GM15510 (cell line): ENCODE results near the gene SLC5A2.

ENCODE experiments used
- POLR2A ChIP-seq: IDR thresholded peaks from 3 replicates; pipeline ENCODE4 v1.6.1; 2011; ENCODE audit warnings: borderline replicate concordance; ENCODE audit not compliant: insufficient read length; ENCODE audit errors: extremely low read depth

The SLC5A2 gene

DNA sequence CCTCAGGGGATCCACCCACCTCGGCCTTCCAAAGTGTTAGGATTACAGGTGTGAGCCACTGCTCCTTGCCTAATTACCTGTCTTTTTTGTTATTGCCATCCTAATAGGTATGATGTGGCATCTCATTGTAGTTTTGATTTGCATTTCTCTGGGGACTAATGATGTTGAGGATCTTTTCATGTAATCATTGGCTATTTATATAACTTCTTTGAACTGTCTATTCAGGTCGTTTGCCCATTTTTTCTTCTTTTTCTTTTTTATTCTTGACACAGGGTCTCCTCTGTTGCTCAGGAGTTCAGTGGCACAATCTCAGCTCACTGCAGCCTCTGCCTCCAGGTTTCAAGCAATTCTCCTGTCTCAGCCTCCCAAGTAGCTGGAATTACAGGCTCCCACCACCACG, 12.3 kb upstream of the SLC5A2 start:
- no peak for TF ChIP-seq POLR2A

- TF ChIP-seq POLR2A = no peak
Measured at GRCh38 chr16:31471241-31471874, 11.6 kb upstream of the SLC5A2 start.

DNA sequence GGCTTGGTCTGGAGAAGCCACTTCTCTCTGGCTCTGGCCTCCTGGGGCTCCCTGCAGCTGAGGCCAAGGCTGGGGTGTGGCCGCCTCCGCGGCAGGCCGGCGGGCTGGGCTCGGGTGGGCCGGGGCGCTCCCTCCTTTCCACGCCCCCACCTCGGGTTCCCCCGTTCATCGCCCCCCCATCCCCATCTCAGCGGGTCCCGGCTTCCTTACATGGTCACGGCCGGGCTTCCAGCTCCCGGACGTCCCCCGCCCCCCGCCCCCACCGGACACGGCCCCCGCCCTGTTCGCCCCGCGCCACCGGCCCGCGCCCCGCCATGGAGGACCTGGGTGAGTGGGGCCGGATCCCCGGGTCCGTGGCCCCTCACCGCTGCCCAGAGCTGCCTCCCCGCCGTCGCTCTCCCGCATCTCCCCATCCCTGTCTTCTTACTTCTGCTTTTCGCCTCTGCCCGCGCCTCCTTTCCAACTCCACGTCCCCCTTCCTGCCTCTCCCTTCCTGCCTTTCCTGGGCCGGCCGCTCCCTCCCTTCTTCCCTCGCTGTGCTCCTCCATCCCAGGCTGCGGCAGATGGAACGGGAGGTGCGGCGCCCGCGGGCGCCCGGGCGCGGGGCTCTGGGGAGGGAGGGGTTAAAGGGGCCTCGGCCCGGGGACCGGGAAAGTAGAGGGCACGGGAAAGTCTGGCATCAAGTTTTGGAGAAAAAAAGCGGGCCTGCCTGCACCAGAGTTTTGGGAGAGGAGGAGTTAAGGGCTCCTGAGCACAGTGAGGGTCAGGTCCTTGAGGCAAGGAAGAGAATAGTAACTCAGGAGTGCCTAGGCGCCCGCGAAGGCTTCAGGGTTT, 10.8 kb upstream of the SLC5A2 start, which contains the start of gene TGFB1I1:
TSS of gene TGFB1I1 (plus strand) at position 278 of the 834 bp plus-strand sequence. CDS start at position 315, 37 bp downstream.
- TF ChIP-seq POLR2A = no peak

DNA sequence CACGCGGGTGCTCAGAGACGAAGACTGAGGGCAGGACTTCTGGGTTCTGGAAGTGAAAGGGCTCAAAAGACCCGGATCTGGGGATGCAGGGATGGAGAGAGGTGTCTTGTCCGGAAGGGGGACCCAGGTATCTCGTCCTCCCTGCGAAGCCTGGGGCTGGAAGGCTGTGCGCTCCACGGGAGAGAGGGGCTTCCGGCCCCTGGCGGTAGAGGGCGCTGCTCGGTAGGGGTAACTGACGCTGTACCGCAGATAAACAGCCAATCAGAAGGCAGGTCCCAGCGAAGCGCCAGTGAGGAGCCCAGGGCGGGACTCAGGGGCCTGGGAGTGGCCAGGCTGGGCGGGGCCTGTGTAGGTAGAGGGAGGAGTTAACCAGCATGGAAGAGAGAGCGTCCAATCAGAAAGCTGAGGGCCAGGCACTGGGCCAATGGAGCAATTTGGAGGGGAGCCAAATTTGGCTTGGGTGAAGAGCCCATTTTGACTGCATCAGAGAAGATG, 10.2 kb upstream of the SLC5A2 start:
- TF ChIP-seq POLR2A = no peak

DNA sequence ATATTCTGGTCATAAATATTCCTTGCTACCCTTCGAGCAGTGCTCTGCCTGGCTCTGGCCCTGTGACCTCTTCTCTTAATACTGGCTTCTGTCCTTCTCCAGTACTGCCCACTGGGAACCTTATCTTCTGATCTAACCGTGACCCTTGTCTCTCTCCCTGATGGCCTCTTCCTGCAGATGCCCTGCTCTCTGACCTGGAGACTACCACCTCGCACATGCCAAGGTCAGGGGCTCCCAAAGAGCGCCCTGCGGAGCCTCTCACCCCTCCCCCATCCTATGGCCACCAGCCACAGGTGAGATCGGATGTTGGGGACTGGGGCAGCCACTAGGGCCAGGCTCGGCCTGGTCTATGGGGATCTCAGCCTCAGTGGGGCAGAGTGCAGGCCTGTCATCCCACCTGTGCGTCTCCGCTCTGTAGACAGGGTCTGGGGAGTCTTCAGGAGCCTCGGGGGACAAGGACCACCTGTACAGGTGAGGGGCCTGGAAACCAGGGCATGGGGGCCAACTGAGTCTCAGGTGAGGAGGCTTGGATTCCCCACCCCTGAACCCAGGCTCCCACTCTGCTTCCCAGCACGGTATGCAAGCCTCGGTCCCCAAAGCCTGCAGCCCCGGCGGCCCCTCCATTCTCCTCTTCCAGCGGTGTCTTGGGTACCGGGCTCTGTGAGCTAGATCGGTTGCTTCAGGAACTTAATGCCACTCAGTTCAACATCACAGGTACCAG, 9.5 kb upstream of the SLC5A2 start:
- no peak for TF ChIP-seq POLR2A

DNA sequence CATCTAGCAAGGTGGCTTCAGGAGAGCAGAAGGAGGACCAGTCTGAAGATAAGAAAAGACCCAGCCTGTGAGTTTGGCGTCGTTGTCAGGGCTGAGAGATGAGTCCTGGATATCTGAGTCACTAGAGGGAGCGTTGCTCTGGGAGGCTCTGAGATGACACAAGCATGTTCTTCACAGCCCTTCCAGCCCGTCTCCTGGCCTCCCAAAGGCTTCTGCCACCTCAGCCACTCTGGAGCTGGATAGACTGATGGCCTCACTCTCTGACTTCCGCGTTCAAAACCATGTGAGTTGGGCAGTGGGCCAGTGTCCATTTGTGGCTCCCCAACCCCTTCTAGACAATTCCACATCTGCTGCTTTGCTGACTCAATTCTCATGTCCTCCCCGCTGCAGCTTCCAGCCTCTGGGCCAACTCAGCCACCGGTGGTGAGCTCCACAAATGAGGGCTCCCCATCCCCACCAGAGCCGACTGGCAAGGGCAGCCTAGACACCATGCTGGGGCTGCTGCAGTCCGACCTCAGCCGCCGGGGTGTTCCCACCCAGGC, 8.7 kb upstream of the SLC5A2 start:
- no peak for TF ChIP-seq POLR2A

DNA sequence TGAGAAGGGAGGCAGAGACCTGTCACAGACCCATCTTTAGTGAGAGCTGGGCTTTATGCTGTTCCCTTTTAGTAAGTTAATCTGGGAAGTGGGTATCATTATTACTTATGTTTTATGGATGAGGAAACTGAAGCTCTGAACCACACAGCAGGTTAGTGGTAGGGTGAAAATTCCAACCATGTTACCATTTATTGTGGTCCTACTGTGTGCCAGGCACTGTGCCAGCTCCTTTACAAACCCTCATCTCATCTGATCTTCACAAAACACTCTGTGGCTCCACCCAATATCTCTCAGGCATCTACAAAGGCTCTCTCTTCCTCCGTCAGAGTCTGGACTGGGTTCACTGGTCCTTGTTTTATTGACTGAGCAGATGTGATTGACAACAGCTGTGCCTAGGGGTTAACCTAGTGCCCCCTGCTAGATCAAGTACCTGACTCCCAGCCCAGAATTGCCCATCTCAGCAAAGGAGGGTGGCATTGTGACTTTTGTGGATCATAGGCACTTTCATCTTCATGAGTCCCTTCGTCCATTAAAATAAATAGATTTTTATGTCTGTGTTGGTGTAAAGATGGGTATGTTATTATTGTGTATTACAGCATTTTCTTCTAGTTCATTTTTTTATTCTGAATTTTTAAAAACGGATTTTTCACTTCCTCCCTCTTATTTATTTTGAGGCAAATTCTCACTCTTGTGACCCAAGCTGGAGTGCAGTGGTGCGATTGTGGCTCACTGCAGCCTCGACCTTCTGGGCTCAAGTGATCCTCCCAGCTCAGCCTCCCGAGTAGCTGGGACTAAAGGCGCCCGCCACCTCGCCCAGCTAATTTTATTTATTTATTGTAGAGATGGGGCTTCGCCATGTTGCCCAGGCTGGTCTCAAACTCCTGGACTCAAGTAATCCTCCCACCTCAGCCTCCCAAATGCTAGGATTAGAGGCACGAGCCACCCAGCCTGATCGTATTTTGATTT, 7.9 kb upstream of the SLC5A2 start:
- no peak for TF ChIP-seq POLR2A

DNA sequence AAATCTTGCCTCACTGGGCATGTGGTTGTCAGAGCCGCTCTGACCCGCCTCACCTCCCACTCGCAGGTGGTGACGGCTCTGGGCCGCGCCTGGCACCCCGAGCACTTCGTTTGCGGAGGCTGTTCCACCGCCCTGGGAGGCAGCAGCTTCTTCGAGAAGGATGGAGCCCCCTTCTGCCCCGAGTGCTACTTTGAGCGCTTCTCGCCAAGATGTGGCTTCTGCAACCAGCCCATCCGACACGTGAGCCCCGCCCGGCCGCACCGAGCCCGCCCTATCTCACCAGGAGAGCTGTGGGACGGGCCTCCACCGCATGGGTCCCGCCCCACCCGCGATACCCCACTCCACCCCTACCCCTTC, 7.0 kb upstream of the SLC5A2 start:
- TF ChIP-seq POLR2A = no peak

- TF ChIP-seq POLR2A = peak; percentile 29
Measured at GRCh38 chr16:31476303-31477219, 6.4 kb upstream of the SLC5A2 start.

- no peak for TF ChIP-seq POLR2A
Measured at GRCh38 chr16:31477220-31478216, 5.4 kb upstream of the SLC5A2 start.

GRCh38 chr16:31478956-31479355, 4.0 kb upstream of the SLC5A2 start:
- TF ChIP-seq POLR2A = no peak

- TF ChIP-seq POLR2A = no peak
Measured at GRCh38 chr16:31479751-31480150, 3.2 kb upstream of the SLC5A2 start.
